Measurements from ENCODE around the gene PPM1N. TPM values are rescaled to one million over a fixed set of nuclear protein-coding genes. Genes with fewer than 3 reads are reported as not detected.
A peak's percentile ranks its signal among the peaks of the same experiment; 100 is the strongest.

Gene PPM1N
- total RNA-seq, 3 donors from 2014 or later (not counting 1 experiment from before 2014, with no cell fraction given) = 5.1 to 8.3 (median 6.8) TPM

- Histone ChIP-seq H3K4me1 (ENCODE audit: control insufficient read depth, insufficient read depth, low read length) (peaks cover 28% of the 10 kb centered on the region), H3K9me3 (ENCODE audit: control insufficient read depth, insufficient read depth, low read length) (no peaks in the 10 kb centered on the region), H3K36me3 (ENCODE audit: control insufficient read depth, insufficient read depth, low read length) (peaks cover 75% of the 10 kb centered on the region), H3K27me3 (ENCODE audit: control insufficient read depth, insufficient read depth, low read length) (no peaks in the 10 kb centered on the region), H3K4me3 (ENCODE audit: low read length) (no peak overlapping the region), H3K27ac (ENCODE audit: low read length) (no peak overlapping the region)
- H3K9me3 Mint-ChIP-seq = no peaks in the 10 kb centered on the region
- peaks cover 20 to 27% of the 10 kb centered on the region in 2 donors for H3K4me1 Mint-ChIP-seq
- no peak for DNase-seq
- no peaks in the 10 kb centered on the region for H3K27me3 Mint-ChIP-seq (ENCODE audit: low read depth in 2 of 2)
- intact Hi-C loops (cut with micrococcal nuclease) = loop anchor here (5.0 kb wide), 1 partner anchor 33 kb away; no protein-coding TSS in a partner anchor
- 95% methylated on average over 15 of the region's 15 CpGs for WGBS (ENCODE audit: insufficient coverage)
- no peak for TF ChIP-seq CTCF (IDR thresholded peaks at IDR 0.05)
- no peak overlapping the region for H3K4me3 Mint-ChIP-seq
- no peak for ATAC-seq
- H3K36me3 Mint-ChIP-seq = no peaks in the 10 kb centered on the region
- H3K27ac Mint-ChIP-seq = peak overlapping the region in 1 of 2 donors; percentile 78
Observed at GRCh38 chr19:45524575-45525129, 26.4 kb downstream of the PPM1N start.

GRCh38 chr19:45526143-45526542 is 27.9 kb downstream of the PPM1N start:
- WGBS (ENCODE audit: insufficient coverage) = 87% methylated on average over 6 of the region's 9 CpGs
- Histone ChIP-seq H3K27ac (ENCODE audit: low read length) (no peak overlapping the region), H3K4me1 (ENCODE audit: control insufficient read depth, insufficient read depth, low read length) (peaks cover 28% of the 10 kb centered on the region), H3K9me3 (ENCODE audit: control insufficient read depth, insufficient read depth, low read length) (no peaks in the 10 kb centered on the region), H3K36me3 (ENCODE audit: control insufficient read depth, insufficient read depth, low read length) (peaks cover 63% of the 10 kb centered on the region), H3K4me3 (ENCODE audit: low read length) (no peak overlapping the region), H3K27me3 (ENCODE audit: control insufficient read depth, insufficient read depth, low read length) (no peaks in the 10 kb centered on the region)
- DNase-seq (no peak), ATAC-seq (no peak)
- intact Hi-C loops (cut with micrococcal nuclease) = no loop called here
- no peaks in the 10 kb centered on the region for H3K9me3 Mint-ChIP-seq
- no peak overlapping the region for H3K4me3 Mint-ChIP-seq
- no peak for TF ChIP-seq CTCF (IDR thresholded peaks at IDR 0.05)
- H3K27ac Mint-ChIP-seq = peak overlapping the region in 1 of 2 donors; percentile 27
- H3K36me3 Mint-ChIP-seq = no peaks in the 10 kb centered on the region
- H3K27me3 Mint-ChIP-seq (ENCODE audit: low read depth in 2 of 2) = no peaks in the 10 kb centered on the region
- peaks cover 20 to 27% of the 10 kb centered on the region in 2 donors for H3K4me1 Mint-ChIP-seq

- H3K36me3 Mint-ChIP-seq = no peaks in the 10 kb centered on the region
- H3K27me3 Mint-ChIP-seq (ENCODE audit: low read depth in 2 of 2) = no peaks in the 10 kb centered on the region
- H3K4me3 Mint-ChIP-seq = no peak overlapping the region
- H3K27ac Mint-ChIP-seq = peak overlapping the region; percentile 27 to 52
- H3K27me3 ChIP-seq (ENCODE audit: control insufficient read depth, insufficient read depth, low read length) = no peaks in the 10 kb centered on the region
- WGBS (ENCODE audit: insufficient coverage) = 100% methylated on average over 4 of the region's 4 CpGs
- peaks cover 56% of the 10 kb centered on the region for H3K36me3 ChIP-seq (ENCODE audit: control insufficient read depth, insufficient read depth, low read length)
- H3K4me1 ChIP-seq (ENCODE audit: control insufficient read depth, insufficient read depth, low read length) = peaks cover 28% of the 10 kb centered on the region
- H3K4me3 ChIP-seq (ENCODE audit: low read length) = no peak overlapping the region
- H3K9me3 ChIP-seq (ENCODE audit: control insufficient read depth, insufficient read depth, low read length) = no peaks in the 10 kb centered on the region
- ATAC-seq (no peak), DNase-seq (no peak)
- no peak overlapping the region for H3K27ac ChIP-seq (ENCODE audit: low read length)
- H3K4me1 Mint-ChIP-seq = peaks cover 20 to 27% of the 10 kb centered on the region in 2 donors
- TF ChIP-seq CTCF (IDR thresholded peaks at IDR 0.05) = no peak
- no peaks in the 10 kb centered on the region for H3K9me3 Mint-ChIP-seq
- intact Hi-C loops (cut with micrococcal nuclease) = no loop called here
Observed at GRCh38 chr19:45526971-45527370, 28.7 kb downstream of the PPM1N start.

GRCh38 chr19:45527731-45528130 is 29.5 kb downstream of the PPM1N start:
- intact Hi-C loops (cut with micrococcal nuclease) = no loop called here
- Histone ChIP-seq H3K27ac (ENCODE audit: low read length) (no peak overlapping the region), H3K36me3 (ENCODE audit: control insufficient read depth, insufficient read depth, low read length) (peaks cover 51% of the 10 kb centered on the region), H3K4me3 (ENCODE audit: low read length) (no peak overlapping the region), H3K4me1 (ENCODE audit: control insufficient read depth, insufficient read depth, low read length) (peaks cover 24% of the 10 kb centered on the region), H3K27me3 (ENCODE audit: control insufficient read depth, insufficient read depth, low read length) (no peaks in the 10 kb centered on the region), H3K9me3 (ENCODE audit: control insufficient read depth, insufficient read depth, low read length) (no peaks in the 10 kb centered on the region)
- ATAC-seq (no peak), DNase-seq (no peak)
- peaks cover 20 to 27% of the 10 kb centered on the region in 2 donors for H3K4me1 Mint-ChIP-seq
- H3K36me3 Mint-ChIP-seq = no peaks in the 10 kb centered on the region
- H3K9me3 Mint-ChIP-seq = no peaks in the 10 kb centered on the region
- no peak for TF ChIP-seq CTCF (IDR thresholded peaks at IDR 0.05)
- peak overlapping the region; percentile 52 to 60 for H3K27ac Mint-ChIP-seq
- no peak overlapping the region for H3K4me3 Mint-ChIP-seq
- H3K27me3 Mint-ChIP-seq (ENCODE audit: low read depth in 2 of 2) = no peaks in the 10 kb centered on the region
- WGBS (ENCODE audit: insufficient coverage) = 92% methylated on average over 15 of the region's 15 CpGs
